Cardiac fibroblast (primary cell): Measurements from ENCODE around the gene PTPN4.
"Not testable (repeated sequence)": the region's sequence is repeated elsewhere in the genome, so short reads cannot be mapped to it uniquely, and the experiment has no call there.

Experiments used
- DNase-seq, 2 donors: peaks; one replicate each; pipeline versions ENCODE4 v3.0.0 to v3.0.0-alpha.2; 2010; ENCODE audit warnings: low read depth in 2 of 2
- H3K4me3 ChIP-seq, 2 donors: replicated peaks in 1 of 2; 1 replicate in 1 of 2; 2 replicates in 1 of 2; pipeline ENCODE4 v1.5.1; 2011; ENCODE audit warnings: low read depth in 2 of 2, low read length in 2 of 2, mild to moderate bottlenecking in 2 of 2, moderate library complexity in 1 of 2
- CTCF ChIP-seq: IDR thresholded peaks from one replicate; pipeline ENCODE4 v1.5.1; 2011; ENCODE audit warnings: low read depth, mild to moderate bottlenecking, low read length, inconsistent platforms

Gene PTPN4

GRCh38 chr2:119795309-119796303 lies 35.9 kb downstream of the PTPN4 start:
- TF ChIP-seq CTCF, result no peak
- DNase-seq, result no peak
- H3K4me3 ChIP-seq, result no peak overlapping the region

GRCh38 chr2:119800376-119800902 lies 40.7 kb downstream of the PTPN4 start:
- no peak for DNase-seq
- no peak overlapping the region for H3K4me3 ChIP-seq

GRCh38 chr2:119801040-119801439 lies 41.3 kb downstream of the PTPN4 start:
- no peak for DNase-seq
- H3K4me3 ChIP-seq, result no peak overlapping the region
- no peak for TF ChIP-seq CTCF

More at GRCh38 chr2:119800376-119800902, 40.7 kb downstream of the PTPN4 start:
- no peak for TF ChIP-seq CTCF

- not testable (repeated sequence) for H3K4me3 ChIP-seq, DNase-seq
These were observed 42.3 kb downstream of the PTPN4 start for GRCh38 chr2:119801989-119802388.

- H3K4me3 ChIP-seq, result no peak overlapping the region
- DNase-seq, result no peak
- TF ChIP-seq CTCF, result no peak
These were observed 43.4 kb downstream of the PTPN4 start for GRCh38 chr2:119803101-119803500.

- not testable (repeated sequence) for DNase-seq, H3K4me3 ChIP-seq
These were observed 44.7 kb downstream of the PTPN4 start for GRCh38 chr2:119804409-119804808.

- TF ChIP-seq CTCF, result no peak
- DNase-seq, result peak; percentile 44 to 51
- H3K4me3 ChIP-seq, result no peak overlapping the region
These were observed 48.9 kb downstream of the PTPN4 start for GRCh38 chr2:119808516-119809147.
